HepG2 (cell line): Measurements from ENCODE around the gene CHMP1A. TPM values are rescaled to one million over a fixed set of nuclear protein-coding genes. Genes with fewer than 3 reads are reported as not detected.

Experiments
- BHLHE40 ChIP-seq: IDR thresholded peaks from 2 replicates; pipeline ENCODE4 v1.6.1; 2011; ENCODE audit warnings: low read length, improper control_type of control experiment
- BRF2 ChIP-seq: sonication (generic); formaldehyde crosslinking; IDR thresholded peaks from 2 replicates; pipeline ENCODE4 v1.8.1; 2022; ENCODE audit warnings: mild to moderate bottlenecking, missing genetic modification reagents
- CREB3 ChIP-seq: sonication (generic); formaldehyde crosslinking; IDR thresholded peaks from 2 replicates; pipeline ENCODE4 v1.5.0; 2020; ENCODE audit warnings: missing genetic modification reagents
- ESRRA ChIP-seq: sonication (generic); formaldehyde crosslinking; IDR thresholded peaks from 2 replicates; pipeline ENCODE4 v1.5.1; 2020; ENCODE audit warnings: mild to moderate bottlenecking, low read depth, missing genetic modification reagents
- HNF4A ChIP-seq: sonication (generic); formaldehyde crosslinking; IDR thresholded peaks from 2 replicates; pipeline ENCODE4 v1.4.0; 2020; ENCODE audit warnings: missing genetic modification reagents
- JUND ChIP-seq: sonication (generic); formaldehyde crosslinking; IDR thresholded peaks from 2 replicates; pipeline ENCODE4 v1.8.0; 2022; ENCODE audit warnings: mild to moderate bottlenecking, missing genetic modification reagents
- KAT8 ChIP-seq: IDR thresholded peaks from 2 replicates; pipeline ENCODE4 v1.6.1; 2016; ENCODE audit warnings: missing genetic modification reagents, missing compliant biosample characterization
- KDM5A ChIP-seq: fragments of 200-600 bp; sonication (generic); IDR thresholded peaks from 2 replicates; pipeline ENCODE4 v1.7.0; 2018; ENCODE audit warnings: antibody characterized with exemption, mild to moderate bottlenecking, low read length, borderline replicate concordance
- LCORL ChIP-seq, 2 experiments: fragments of 450-650 bp in 1 of 2; sonication (generic) in 1 of 2; formaldehyde crosslinking in 1 of 2; IDR thresholded peaks; 2 replicates each; pipeline versions ENCODE4 v1.5.0 to v1.6.1; 2017 to 2020; ENCODE audit warnings: antibody characterized with exemption in 1 of 2, missing genetic modification reagents in 1 of 2
- MXD1 ChIP-seq: sonication (generic); formaldehyde crosslinking; IDR thresholded peaks from 2 replicates; pipeline ENCODE4 v1.4.0; 2020; ENCODE audit warnings: mild to moderate bottlenecking, missing genetic modification reagents
- PPARG ChIP-seq: conservative IDR thresholded peaks from 2 replicates; pipeline ENCODE4 v1.6.1; 2016; ENCODE audit warnings: missing biosample characterization, missing genetic modification reagents
- RELA ChIP-seq: sonication (generic); formaldehyde crosslinking; IDR thresholded peaks from 2 replicates; pipeline ENCODE4 v1.4.0; 2020; ENCODE audit warnings: missing genetic modification reagents
- RFX3 ChIP-seq: IDR thresholded peaks from 2 replicates; pipeline ENCODE4 v1.6.1; 2016; ENCODE audit warnings: missing biosample characterization, missing genetic modification reagents
- SALL1 ChIP-seq: sonication (generic); formaldehyde crosslinking; IDR thresholded peaks from 2 replicates; pipeline ENCODE4 v1.8.0; 2022; ENCODE audit warnings: mild to moderate bottlenecking, missing genetic modification reagents
- SCMH1 ChIP-seq: sonication (generic); formaldehyde crosslinking; IDR thresholded peaks from 2 replicates; pipeline ENCODE4 v1.9.0; 2021; ENCODE audit warnings: missing genetic modification reagents, mild to moderate bottlenecking, borderline replicate concordance
- SP2 ChIP-seq: sonication (generic); formaldehyde crosslinking; IDR thresholded peaks from 2 replicates; pipeline ENCODE4 v1.5.1; 2020; ENCODE audit warnings: mild to moderate bottlenecking, missing genetic modification reagents
- XBP1 ChIP-seq: sonication (generic); formaldehyde crosslinking; IDR thresholded peaks from 2 replicates; pipeline ENCODE4 v1.5.0; 2020; ENCODE audit warnings: missing genetic modification reagents
- ZBTB7B ChIP-seq: sonication (generic); formaldehyde crosslinking; IDR thresholded peaks from 2 replicates; pipeline ENCODE4 v1.4.0; 2020; ENCODE audit warnings: missing genetic modification reagents
- ZFP1 ChIP-seq: IDR thresholded peaks from 2 replicates; pipeline ENCODE4 v1.6.1; 2016
- ZFP37 ChIP-seq: sonication (generic); formaldehyde crosslinking; IDR thresholded peaks from 2 replicates; pipeline ENCODE4 v1.4.0; 2020; ENCODE audit warnings: missing genetic modification reagents, borderline replicate concordance
- ZNF33B ChIP-seq: sonication (generic); formaldehyde crosslinking; IDR thresholded peaks from 2 replicates; pipeline ENCODE4 v1.5.1; 2020; ENCODE audit warnings: mild to moderate bottlenecking, missing genetic modification reagents
- ZNF768 ChIP-seq: sonication (generic); formaldehyde crosslinking; IDR thresholded peaks from 2 replicates; pipeline ENCODE4 v1.4.0; 2020; ENCODE audit warnings: missing genetic modification reagents
- ZNF816 ChIP-seq: sonication (generic); formaldehyde crosslinking; IDR thresholded peaks from 2 replicates; pipeline ENCODE4 v1.8.0; 2022; ENCODE audit warnings: missing genetic modification reagents, mild to moderate bottlenecking, borderline replicate concordance
- ZNF878 ChIP-seq: sonication (generic); formaldehyde crosslinking; IDR thresholded peaks from 2 replicates; pipeline ENCODE4 v1.8.1; 2023; ENCODE audit warnings: mild to moderate bottlenecking, missing genetic modification reagents, moderate library complexity
- polyA plus RNA-seq, 8 experiments: library from polyadenylated mRNA; depleted of rRNA in 3 of 8; stranded (reverse) in 7 of 8; unstranded in 1 of 8; fragments of >200 nt; fragmentation: Illumina TruSeq in 4 of 8; extraction: Trizol in 4 of 8; gene quantifications; 2 replicates each; pipeline versions ENCODE4 v1.2.1 to v1.2.3, GENCODE V29; 2011 to 2016; ENCODE audit warnings: low read depth in 4 of 8, missing spikeins in 1 of 8, mixed read lengths in 1 of 8; ENCODE audit not compliant: insufficient read depth in 1 of 8
- total RNA-seq, 5 experiments: library from RNA; depleted of rRNA; stranded (reverse); fragments of >200 nt; fragmentation: Illumina TruSeq; extraction: Trizol; gene quantifications; 2 replicates each; pipeline ENCODE4 v1.2.3, GENCODE V29; 2016; ENCODE audit warnings: low read depth in 1 of 5
- TF ChIP-seq, protein P1 (sequence below): sonication (generic); formaldehyde crosslinking; IDR thresholded peaks from 2 replicates; pipeline ENCODE4 v1.5.1; 2020; ENCODE audit warnings: missing genetic modification reagents, mild to moderate bottlenecking, borderline replicate concordance
- TF ChIP-seq, protein P2 (sequence below): IDR thresholded peaks from 2 replicates; pipeline ENCODE4 v1.6.1; 2018; ENCODE audit warnings: missing genetic modification reagents

Gene CHMP1A
- total and polyA plus RNA-seq, 2 of the 13 experiments (the other 11 are each of a cell fraction or from before 2014, with no cell fraction given), result 69.4 to 73.3 TPM

DNA sequence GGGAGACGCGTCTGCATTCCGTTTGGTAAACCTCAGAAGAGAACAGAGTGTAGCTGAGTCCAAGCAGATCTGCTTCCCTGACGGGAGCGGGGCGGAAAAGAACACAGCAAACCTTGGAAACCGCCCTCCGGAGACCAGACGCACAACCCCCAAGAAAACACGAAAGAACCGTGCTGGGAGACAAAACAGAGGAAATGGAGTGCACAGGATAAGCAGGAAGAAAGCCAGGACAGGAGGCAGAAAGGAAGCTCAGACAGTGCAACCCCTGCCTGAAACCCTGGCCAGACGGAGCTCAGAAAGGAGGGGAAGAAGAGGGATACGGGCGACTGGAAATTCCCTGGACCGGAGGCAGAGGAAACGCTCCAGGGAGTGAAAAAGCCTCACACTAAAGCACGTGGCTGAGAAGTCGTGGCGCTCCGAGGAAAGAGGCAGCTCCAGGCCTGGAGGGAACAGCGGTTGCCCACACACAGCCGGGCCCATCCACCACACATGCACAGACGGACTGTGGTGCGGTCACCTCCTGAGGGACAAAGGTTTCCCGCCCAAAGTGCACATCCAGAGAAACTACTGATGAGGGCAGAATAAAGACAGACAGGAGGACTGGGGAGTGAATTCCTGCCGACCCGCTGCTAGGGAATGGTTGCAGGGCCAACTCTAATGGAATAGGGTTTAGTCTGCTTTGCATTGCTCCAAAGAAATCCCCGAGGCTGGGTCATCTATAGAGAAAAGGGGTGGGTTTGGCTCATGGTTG lies 33.8 kb downstream of the CHMP1A start (continued):
- TF ChIP-seq KDM5A (no peak), RELA (CRISPR knock-in tag) (no peak), SP2 (CRISPR knock-in tag) (no peak), ZBTB7B (CRISPR knock-in tag) (0 out of 2 replicates have a peak, but pooled peaks have one; percentile 64), RFX3 (CRISPR knock-in tag) (no peak), ZNF768 (CRISPR knock-in tag) (peak; percentile 69; the same call in 1 of the 2 replicates), ZNF33B (CRISPR knock-in tag) (no peak), PPARG (CRISPR knock-in tag) (no peak), SALL1 (peak; percentile 54), HNF4A (CRISPR knock-in tag) (peak; percentile 78), LCORL (IDR thresholded peaks at IDR 0.05) (no peak), LCORL (CRISPR knock-in tag; IDR thresholded peaks at IDR 0.05) (peak; percentile 29; the same call in 1 of the 2 replicates), XBP1 (no peak), ZFP1 (CRISPR knock-in tag) (no peak), JUND (no peak), ZNF878 (no peak), KAT8 (CRISPR knock-in tag) (no peak), ZFP37 (no peak), ZNF816 (CRISPR knock-in tag) (no peak), BRF2 (CRISPR knock-in tag) (no peak), BHLHE40 (no peak), ESRRA (CRISPR knock-in tag) (no peak), MXD1 (CRISPR knock-in tag) (no peak), CREB3 (no peak), SCMH1 (CRISPR knock-in tag) (no peak)
- TF ChIP-seq, protein P1, sequence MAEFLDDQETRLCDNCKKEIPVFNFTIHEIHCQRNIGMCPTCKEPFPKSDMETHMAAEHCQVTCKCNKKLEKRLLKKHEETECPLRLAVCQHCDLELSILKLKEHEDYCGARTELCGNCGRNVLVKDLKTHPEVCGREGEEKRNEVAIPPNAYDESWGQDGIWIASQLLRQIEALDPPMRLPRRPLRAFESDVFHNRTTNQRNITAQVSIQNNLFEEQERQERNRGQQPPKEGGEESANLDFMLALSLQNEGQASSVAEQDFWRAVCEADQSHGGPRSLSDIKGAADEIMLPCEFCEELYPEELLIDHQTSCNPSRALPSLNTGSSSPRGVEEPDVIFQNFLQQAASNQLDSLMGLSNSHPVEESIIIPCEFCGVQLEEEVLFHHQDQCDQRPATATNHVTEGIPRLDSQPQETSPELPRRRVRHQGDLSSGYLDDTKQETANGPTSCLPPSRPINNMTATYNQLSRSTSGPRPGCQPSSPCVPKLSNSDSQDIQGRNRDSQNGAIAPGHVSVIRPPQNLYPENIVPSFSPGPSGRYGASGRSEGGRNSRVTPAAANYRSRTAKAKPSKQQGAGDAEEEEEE (CRISPR knock-in tag), result no peak
- TF ChIP-seq, protein P2, sequence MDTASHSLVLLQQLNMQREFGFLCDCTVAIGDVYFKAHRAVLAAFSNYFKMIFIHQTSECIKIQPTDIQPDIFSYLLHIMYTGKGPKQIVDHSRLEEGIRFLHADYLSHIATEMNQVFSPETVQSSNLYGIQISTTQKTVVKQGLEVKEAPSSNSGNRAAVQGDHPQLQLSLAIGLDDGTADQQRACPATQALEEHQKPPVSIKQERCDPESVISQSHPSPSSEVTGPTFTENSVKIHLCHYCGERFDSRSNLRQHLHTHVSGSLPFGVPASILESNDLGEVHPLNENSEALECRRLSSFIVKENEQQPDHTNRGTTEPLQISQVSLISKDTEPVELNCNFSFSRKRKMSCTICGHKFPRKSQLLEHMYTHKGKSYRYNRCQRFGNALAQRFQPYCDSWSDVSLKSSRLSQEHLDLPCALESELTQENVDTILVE (CRISPR knock-in tag), result no peak
